PC-3 (cell line): ENCODE results near the gene MBD6.
"Not testable (repeated sequence)": the region's sequence is repeated elsewhere in the genome, so short reads cannot be mapped to it uniquely, and the experiment has no call there.

Experiments
- CTCF ChIP-seq: fragments of 300-600 bp; sonication (generic); conservative IDR thresholded peaks from 2 replicates; pipeline ENCODE4 v1.5.1; 2017; ENCODE audit warnings: antibody characterized with exemption, low read depth, mild to moderate bottlenecking, low read length
- EZH2phosphoT487 ChIP-seq: fragments of 300-600 bp; sonication (generic); IDR thresholded peaks from 2 replicates; pipeline ENCODE4 v1.6.1; 2018; ENCODE audit warnings: mild to moderate bottlenecking, antibody characterized with exemption, low read length, borderline replicate concordance

- not testable (repeated sequence) for TF ChIP-seq CTCF, EZH2phosphoT487
Measured at GRCh38 chr12:57517718-57518117, 4.9 kb upstream of the MBD6 start.
